Panc1 (cell line): ENCODE measurements around the gene GRIK5. TPM values are rescaled to one million over a fixed set of nuclear protein-coding genes. Genes with fewer than 3 reads are reported as not detected.

Experiments
- ATAC-seq: fragments of 200-7000 bp; cut with Tn5 transposase; 2 replicates; pipeline ENCODE4 v1.9.1; 2020; ENCODE audit warnings: mild to moderate bottlenecking, moderate library complexity
- BruUV-seq: library from RNA; stranded (reverse); fragments of 400-500 nt; replicated peaks from 2 replicates; lab custom pipeline; 2021; lab: Mats Ljungman, UMichigan
- CTCF ChIA-PET: fragments of 300-600 bp; sonication (Branson Sonifier 250); formaldehyde crosslinking; loops from one replicate; lab custom pipeline; 2022; ENCODE audit warnings: antibody characterized with exemption; lab: Charles Lee
- POLR2A ChIA-PET: fragments of 300-600 bp; sonication (Branson Sonifier 250); formaldehyde crosslinking; loops from one replicate; lab custom pipeline; 2022; ENCODE audit warnings: antibody characterized with exemption; lab: Charles Lee
- DNase-seq: peaks from one replicate; pipeline ENCODE4 v3.0.0-alpha.2; 2010; ENCODE audit warnings: low read depth, low spot score
- H3K27ac ChIP-seq: 2 replicates; pipeline ENCODE4 v1.5.1; 2011; ENCODE audit warnings: mild to moderate bottlenecking, low read length, inconsistent platforms
- H3K27me3 ChIP-seq: fragments of 200-500 bp; sonication (Bioruptor generic); 2 replicates; pipeline ENCODE4 v1.6.0; 2014; ENCODE audit warnings: low read length, inconsistent platforms; ENCODE audit not compliant: control insufficient read depth, insufficient read depth
- H3K36me3 ChIP-seq: fragments of 200-500 bp; sonication (Bioruptor generic); 2 replicates; pipeline ENCODE4 v1.5.1; 2014; ENCODE audit warnings: inconsistent platforms, mild to moderate bottlenecking, low read length, moderate library complexity; ENCODE audit not compliant: control insufficient read depth, insufficient read depth
- H3K4me1 ChIP-seq: 2 replicates; pipeline ENCODE4 v1.5.1; 2011; ENCODE audit warnings: inconsistent platforms, mild to moderate bottlenecking, low read length, moderate library complexity; ENCODE audit not compliant: control insufficient read depth, insufficient read depth
- H3K4me3 ChIP-seq, 2 experiments: 2 replicates each; pipeline ENCODE4 v1.5.1; 2011 to 2012; ENCODE audit warnings: low read depth in 2 of 2, low read length in 2 of 2, mild to moderate bottlenecking in 2 of 2, inconsistent platforms in 1 of 2, moderate library complexity in 1 of 2
- H3K9me3 ChIP-seq: fragments of 200-500 bp; sonication (Bioruptor generic); 2 replicates; pipeline ENCODE4 v1.5.1; 2014; ENCODE audit warnings: low read depth, mild to moderate bottlenecking, inconsistent platforms, low read length, moderate library complexity; ENCODE audit not compliant: control insufficient read depth, insufficient read depth
- POLR2AphosphoS5 ChIP-seq: IDR thresholded peaks from 2 replicates; pipeline ENCODE4 v1.6.1; 2012; ENCODE audit warnings: mild to moderate bottlenecking, low read depth, low read length, moderate library complexity
- SIN3A ChIP-seq: IDR thresholded peaks from 2 replicates; pipeline ENCODE4 v1.6.1; 2012; ENCODE audit warnings: low read depth, mild to moderate bottlenecking, low read length, moderate library complexity, borderline replicate concordance; ENCODE audit not compliant: insufficient read depth
- TCF7L2 ChIP-seq: IDR thresholded peaks from 2 replicates; pipeline ENCODE4 v1.6.1; 2011; ENCODE audit warnings: mild to moderate bottlenecking, low read depth, low read length, inconsistent platforms
- in situ Hi-C: cut with HindIII; loops from 2 replicates; pipeline ENCODE4 v1.10.0; 2016; ENCODE audit warnings: low sequenced_read_pairs, low pct_unique_long_range_greater_than_20kb
- intact Hi-C: fragments of 100-400 bp; cut with micrococcal nuclease; formaldehyde crosslinking; loops from one replicate; pipeline ENCODE4 v1.10.0; 2022; ENCODE audit not compliant: unreplicated experiment
- total RNA-seq: library from RNA; stranded (reverse); gene quantifications from one replicate; pipeline ENCODE4 v1.2.1, GENCODE V29; 2021; ENCODE audit not compliant: unreplicated experiment
- TF ChIP-seq, protein P1 (sequence below): fragments of 450-650 bp; IDR thresholded peaks from 2 replicates; pipeline ENCODE4 v1.5.1; 2017; ENCODE audit warnings: mild to moderate bottlenecking
- TF ChIP-seq, protein P2 (sequence below), 2 experiments: IDR thresholded peaks; 2 replicates each; pipeline ENCODE4 v1.6.1; 2011 to 2012; ENCODE audit warnings: low read depth in 2 of 2, control low read depth in 1 of 2, low read length in 1 of 2, mild to moderate bottlenecking in 1 of 2, moderate library complexity in 1 of 2; ENCODE audit not compliant: insufficient read depth in 1 of 2

The GRIK5 gene
- total RNA-seq, 1 experiment from 2014 or later, result 0.62 TPM

DNA sequence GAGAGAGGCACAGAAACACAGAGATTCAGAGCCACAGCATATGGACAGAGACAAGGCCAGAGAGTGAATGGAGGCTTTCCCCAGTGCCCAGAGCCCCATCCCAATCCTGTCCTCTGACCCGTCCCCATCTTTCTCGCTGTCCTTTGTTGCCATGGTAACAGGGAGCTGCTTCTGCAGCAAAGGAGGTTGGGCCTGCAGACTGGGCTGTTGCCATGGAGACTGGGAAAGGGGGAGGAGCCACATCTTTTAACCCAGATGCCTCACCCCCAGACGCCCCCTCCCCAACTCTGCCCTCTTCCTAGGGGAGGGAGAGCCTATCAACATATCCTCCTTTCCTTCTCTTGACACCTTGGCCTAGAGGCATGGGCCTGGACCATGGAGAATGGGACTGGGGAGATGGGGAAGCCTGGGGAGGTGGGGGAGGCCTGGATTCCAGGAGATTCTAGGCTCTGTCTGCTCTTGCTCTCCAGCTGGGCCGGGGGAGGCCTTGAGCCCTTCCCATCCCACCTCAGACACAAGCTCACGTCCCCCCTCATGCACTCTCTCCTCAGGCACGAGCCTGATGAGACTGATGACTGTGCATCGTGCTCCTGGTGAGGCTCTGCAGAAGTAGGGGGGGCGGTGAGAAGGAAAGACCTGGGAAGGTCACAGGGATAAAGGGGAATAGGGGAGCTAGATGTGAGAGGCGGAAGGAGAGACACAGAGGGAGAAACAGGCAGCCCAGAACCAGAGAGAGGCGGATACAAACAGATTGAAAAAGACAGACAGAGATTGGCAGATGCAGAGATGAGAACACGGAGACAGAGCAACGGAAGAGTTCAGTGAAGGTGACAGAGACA, 73.8 kb downstream of the GRIK5 start:
- ATAC-seq (no peak), DNase-seq (no peak)
- ChIA-PET CTCF (interaction anchor here (0.6 kb wide), 2 partner anchors 51 to 134 kb away, joined by 7 to 8 read pairs; no protein-coding TSS in a partner anchor), POLR2A (no interaction called here)
- TF ChIP-seq TCF7L2, result no peak
- TF ChIP-seq, protein P1, sequence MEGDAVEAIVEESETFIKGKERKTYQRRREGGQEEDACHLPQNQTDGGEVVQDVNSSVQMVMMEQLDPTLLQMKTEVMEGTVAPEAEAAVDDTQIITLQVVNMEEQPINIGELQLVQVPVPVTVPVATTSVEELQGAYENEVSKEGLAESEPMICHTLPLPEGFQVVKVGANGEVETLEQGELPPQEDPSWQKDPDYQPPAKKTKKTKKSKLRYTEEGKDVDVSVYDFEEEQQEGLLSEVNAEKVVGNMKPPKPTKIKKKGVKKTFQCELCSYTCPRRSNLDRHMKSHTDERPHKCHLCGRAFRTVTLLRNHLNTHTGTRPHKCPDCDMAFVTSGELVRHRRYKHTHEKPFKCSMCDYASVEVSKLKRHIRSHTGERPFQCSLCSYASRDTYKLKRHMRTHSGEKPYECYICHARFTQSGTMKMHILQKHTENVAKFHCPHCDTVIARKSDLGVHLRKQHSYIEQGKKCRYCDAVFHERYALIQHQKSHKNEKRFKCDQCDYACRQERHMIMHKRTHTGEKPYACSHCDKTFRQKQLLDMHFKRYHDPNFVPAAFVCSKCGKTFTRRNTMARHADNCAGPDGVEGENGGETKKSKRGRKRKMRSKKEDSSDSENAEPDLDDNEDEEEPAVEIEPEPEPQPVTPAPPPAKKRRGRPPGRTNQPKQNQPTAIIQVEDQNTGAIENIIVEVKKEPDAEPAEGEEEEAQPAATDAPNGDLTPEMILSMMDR, result no peak
- TF ChIP-seq, protein P2, sequence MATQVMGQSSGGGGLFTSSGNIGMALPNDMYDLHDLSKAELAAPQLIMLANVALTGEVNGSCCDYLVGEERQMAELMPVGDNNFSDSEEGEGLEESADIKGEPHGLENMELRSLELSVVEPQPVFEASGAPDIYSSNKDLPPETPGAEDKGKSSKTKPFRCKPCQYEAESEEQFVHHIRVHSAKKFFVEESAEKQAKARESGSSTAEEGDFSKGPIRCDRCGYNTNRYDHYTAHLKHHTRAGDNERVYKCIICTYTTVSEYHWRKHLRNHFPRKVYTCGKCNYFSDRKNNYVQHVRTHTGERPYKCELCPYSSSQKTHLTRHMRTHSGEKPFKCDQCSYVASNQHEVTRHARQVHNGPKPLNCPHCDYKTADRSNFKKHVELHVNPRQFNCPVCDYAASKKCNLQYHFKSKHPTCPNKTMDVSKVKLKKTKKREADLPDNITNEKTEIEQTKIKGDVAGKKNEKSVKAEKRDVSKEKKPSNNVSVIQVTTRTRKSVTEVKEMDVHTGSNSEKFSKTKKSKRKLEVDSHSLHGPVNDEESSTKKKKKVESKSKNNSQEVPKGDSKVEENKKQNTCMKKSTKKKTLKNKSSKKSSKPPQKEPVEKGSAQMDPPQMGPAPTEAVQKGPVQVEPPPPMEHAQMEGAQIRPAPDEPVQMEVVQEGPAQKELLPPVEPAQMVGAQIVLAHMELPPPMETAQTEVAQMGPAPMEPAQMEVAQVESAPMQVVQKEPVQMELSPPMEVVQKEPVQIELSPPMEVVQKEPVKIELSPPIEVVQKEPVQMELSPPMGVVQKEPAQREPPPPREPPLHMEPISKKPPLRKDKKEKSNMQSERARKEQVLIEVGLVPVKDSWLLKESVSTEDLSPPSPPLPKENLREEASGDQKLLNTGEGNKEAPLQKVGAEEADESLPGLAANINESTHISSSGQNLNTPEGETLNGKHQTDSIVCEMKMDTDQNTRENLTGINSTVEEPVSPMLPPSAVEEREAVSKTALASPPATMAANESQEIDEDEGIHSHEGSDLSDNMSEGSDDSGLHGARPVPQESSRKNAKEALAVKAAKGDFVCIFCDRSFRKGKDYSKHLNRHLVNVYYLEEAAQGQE (IDR thresholded peaks at IDR 0.05; ENCODE audit: insufficient read depth in 1 of 2, low read depth in 2 of 2, low read length in 1 of 2), result no peak
- no peak for TF ChIP-seq SIN3A
- TF ChIP-seq POLR2AphosphoS5, result no peak
- H3K4me3 ChIP-seq, result no peak overlapping the region
- no peaks in the 10 kb centered on the region for H3K9me3 ChIP-seq
- no peaks in the 10 kb centered on the region; the same call in 1 of the 2 replicates for H3K36me3 ChIP-seq
- H3K27ac ChIP-seq, result no peak overlapping the region
- intact Hi-C loops, result no loop called here
- in situ Hi-C loops, result no loop called here
- no TSS peak for BruUV-seq
- peaks cover 4% of the 10 kb centered on the region; the same call in 1 of the 2 replicates for H3K27me3 ChIP-seq
- H3K4me1 ChIP-seq, result no peaks in the 10 kb centered on the region

DNA sequence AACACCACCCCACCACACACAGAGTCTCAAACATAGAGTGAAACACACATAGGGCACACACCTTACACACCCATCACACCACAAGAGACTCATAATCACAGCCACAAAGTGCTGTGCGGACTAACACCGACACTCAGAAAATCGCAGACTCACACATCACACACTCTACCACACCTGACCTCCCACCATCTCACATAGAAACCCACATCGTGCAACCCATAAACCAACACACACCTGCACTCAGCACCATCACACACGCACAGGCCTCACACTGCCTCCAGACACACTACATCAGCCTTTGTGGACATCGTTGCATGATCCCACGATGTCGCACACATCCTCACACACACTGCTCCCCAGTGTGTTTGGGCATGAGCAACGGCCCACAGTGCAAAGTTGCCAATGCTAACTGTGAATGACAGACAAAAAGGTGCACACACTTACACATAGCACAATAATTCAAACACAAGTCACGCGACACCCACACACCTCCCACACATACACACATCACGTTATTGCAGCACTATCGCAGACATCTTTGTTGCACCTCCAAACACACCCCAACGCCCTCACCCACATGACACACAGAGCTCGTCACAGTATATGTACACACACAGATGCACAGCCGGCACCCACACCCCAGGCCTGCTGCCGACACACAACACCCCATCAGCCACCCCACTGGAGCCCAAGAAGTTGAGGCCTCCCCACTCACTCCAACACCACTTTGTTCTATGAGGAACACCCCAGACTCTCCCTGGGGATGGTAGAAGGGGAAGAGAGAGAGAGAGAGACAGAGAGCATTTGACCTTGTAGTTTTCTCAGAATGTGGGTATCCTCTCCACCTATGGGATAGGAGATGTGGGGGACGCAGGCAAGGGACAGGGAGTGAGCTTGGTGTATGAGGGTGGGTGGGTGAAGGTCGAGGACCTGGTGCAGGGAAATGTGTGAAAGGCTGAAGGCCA, 74.7 kb downstream of the GRIK5 start:
- intact Hi-C loops (no loop called here), in situ Hi-C loops (no loop called here)
- POLR2A ChIA-PET, result no interaction called here
- DNase-seq, result no peak
- no TSS peak for BruUV-seq
- CTCF ChIA-PET, result no interaction called here
- Histone ChIP-seq H3K9me3 (no peaks in the 10 kb centered on the region), H3K4me1 (no peaks in the 10 kb centered on the region), H3K27me3 (peaks cover 4% of the 10 kb centered on the region; the same call in 1 of the 2 replicates), H3K36me3 (no peaks in the 10 kb centered on the region; the same call in 1 of the 2 replicates), H3K27ac (no peak overlapping the region), H3K4me3 (no peak overlapping the region)
- TF ChIP-seq, protein P2 (IDR thresholded peaks at IDR 0.05; ENCODE audit: insufficient read depth in 1 of 2, low read depth in 2 of 2, low read length in 1 of 2), result 0 out of 4 replicates have a peak, but pooled peaks of 1 of the 2 experiments have one; percentile 46
- no peak for TF ChIP-seq POLR2AphosphoS5
- no peak for ATAC-seq
